A549 (cell line): ENCODE measurements around the gene FGF7. TPM values are rescaled to one million over a fixed set of nuclear protein-coding genes. Genes with fewer than 3 reads are reported as not detected.

ENCODE experiments used
- ATAC-seq, 2 experiments: fragments of 200-7000 bp in 1 of 2; fragments of >200 bp in 1 of 2; cut with Nextera tagmentation in 1 of 2; cut with Tn5 transposase in 1 of 2; 3 replicates each; pipeline versions ENCODE4 v1.8.0 to v1.9.1; 2018 to 2020; ENCODE audit warnings: mild to moderate bottlenecking in 1 of 2, moderate library complexity in 1 of 2
- CTCF ChIA-PET: fragments of 300-600 bp; sonication (Branson Sonifier 250); formaldehyde crosslinking; extraction: SDS; loops from one replicate; lab custom pipeline; 2021; ENCODE audit warnings: antibody characterized with exemption, inconsistent platforms; lab: Yijun Ruan, JAX
- POLR2A ChIA-PET: fragments of 350-600 bp; formaldehyde crosslinking; extraction: SDS; loops from one replicate; lab custom pipeline; 2021; ENCODE audit warnings: antibody characterized with exemption, inconsistent platforms; lab: Yijun Ruan, JAX
- DNase-seq, 2 experiments: peaks; one replicate each; pipeline versions ENCODE4 v3.0.0 to v3.0.0-alpha.2; 2011 to 2016; ENCODE audit warnings: low read depth in 1 of 2, low spot score in 1 of 2
- FAIRE-seq: peaks from 2 replicates; lab custom pipeline; 2011; peaks lifted over from hg19 to GRCh38; lab: Jason Lieb, UNC
- H3K27ac ChIP-seq, 2 experiments: fragments of >200 bp; sonication (Bioruptor Twin); formaldehyde crosslinking; 3 replicates each; pipeline ENCODE4 v1.5.1; 2016 to 2017
- H3K4me1 ChIP-seq: fragments of >200 bp; sonication (Bioruptor Twin); formaldehyde crosslinking; 3 replicates; pipeline ENCODE4 v1.6.1; 2016
- H3K4me2 ChIP-seq: fragments of >200 bp; sonication (Bioruptor Twin); formaldehyde crosslinking; 3 replicates; pipeline ENCODE4 v1.6.1; 2016
- H3K4me3 ChIP-seq: fragments of >200 bp; sonication (Bioruptor Twin); formaldehyde crosslinking; 3 replicates; pipeline ENCODE4 v1.5.1; 2016
- H3K9me3 ChIP-seq: fragments of >200 bp; sonication (Bioruptor Twin); formaldehyde crosslinking; 3 replicates; pipeline ENCODE4 v1.6.1; 2016
- ATOH8 ChIP-seq: fragments of 250-450 bp; sonication (Bioruptor Pico); IDR thresholded peaks from 2 replicates; pipeline ENCODE4 v1.5.0; 2020; ENCODE audit warnings: low read depth, mild to moderate bottlenecking, moderate library complexity
- BCL3 ChIP-seq: fragments of >200 bp; sonication (Bioruptor Twin); formaldehyde crosslinking; IDR thresholded peaks from 3 replicates; pipeline ENCODE4 v1.6.1; 2016
- BHLHE40 ChIP-seq: IDR thresholded peaks from 2 replicates; pipeline ENCODE4 v1.6.1; 2012; ENCODE audit warnings: low read depth, low read length, inconsistent platforms
- CEBPB ChIP-seq, 2 experiments: fragments of >200 bp in 1 of 2; sonication (Bioruptor Twin) in 1 of 2; formaldehyde crosslinking in 1 of 2; IDR thresholded peaks; 2 replicates each; pipeline ENCODE4 v1.6.1; 2012 to 2016
- CHD4 ChIP-seq: fragments of 200-600 bp; sonication (generic); IDR thresholded peaks from 2 replicates; pipeline ENCODE4 v1.6.1; 2016; ENCODE audit warnings: antibody characterized with exemption, mild to moderate bottlenecking, borderline replicate concordance
- EHF ChIP-seq: fragments of 250-450 bp; sonication (Bioruptor Pico); IDR thresholded peaks from 2 replicates; pipeline ENCODE4 v1.5.0; 2020; ENCODE audit warnings: mild to moderate bottlenecking
- EHMT2 ChIP-seq: fragments of 200-600 bp; sonication (generic); IDR thresholded peaks from 2 replicates; pipeline ENCODE4 v1.6.1; 2016; ENCODE audit warnings: antibody characterized with exemption, low read depth, mild to moderate bottlenecking, moderate library complexity
- ESRRA ChIP-seq: fragments of 150-350 bp; IDR thresholded peaks from 2 replicates; pipeline ENCODE4 v1.6.1; 2014; ENCODE audit warnings: mild to moderate bottlenecking, low read length, borderline replicate concordance
- FOSB ChIP-seq: fragments of 250-450 bp; sonication (Bioruptor Pico); IDR thresholded peaks from 2 replicates; pipeline ENCODE4 v1.5.0; 2020; ENCODE audit warnings: mild to moderate bottlenecking, moderate library complexity
- FOXS1 ChIP-seq: fragments of 250-450 bp; sonication (Bioruptor Pico); IDR thresholded peaks from 2 replicates; pipeline ENCODE4 v1.5.0; 2020; ENCODE audit warnings: mild to moderate bottlenecking, moderate library complexity
- GATA3 ChIP-seq: IDR thresholded peaks from 2 replicates; pipeline ENCODE4 v1.6.1; 2012; ENCODE audit warnings: borderline replicate concordance
- HDAC2 ChIP-seq: fragments of 200-600 bp; sonication (generic); IDR thresholded peaks from 2 replicates; pipeline ENCODE4 v1.6.1; 2016
- HES2 ChIP-seq: fragments of >200 bp; sonication (Bioruptor Twin); formaldehyde crosslinking; IDR thresholded peaks from 2 replicates; pipeline ENCODE4 v1.6.1; 2016
- HEYL ChIP-seq: fragments of 250-450 bp; sonication (Bioruptor Pico); IDR thresholded peaks from 2 replicates; pipeline ENCODE4 v1.8.0; 2021; ENCODE audit warnings: mild to moderate bottlenecking, moderate library complexity
- HMGXB4 ChIP-seq: fragments of 250-450 bp; sonication (Bioruptor Pico); IDR thresholded peaks from 2 replicates; pipeline ENCODE4 v1.5.0; 2021; ENCODE audit warnings: mild to moderate bottlenecking, moderate library complexity, borderline replicate concordance
- HOXA7 ChIP-seq: fragments of 250-450 bp; sonication (Bioruptor Pico); IDR thresholded peaks from 2 replicates; pipeline ENCODE4 v1.5.0; 2020; ENCODE audit warnings: mild to moderate bottlenecking, moderate library complexity
- JUN ChIP-seq, 2 experiments: fragments of >200 bp; sonication (Bioruptor Twin); formaldehyde crosslinking; IDR thresholded peaks; 2 replicates in 1 of 2; 3 replicates in 1 of 2; pipeline ENCODE4 v1.6.1; 2016 to 2017
- KDM5A ChIP-seq: fragments of 200-600 bp; sonication (generic); IDR thresholded peaks from 2 replicates; pipeline ENCODE4 v1.6.1; 2016; ENCODE audit warnings: antibody characterized with exemption, mild to moderate bottlenecking
- MAFK ChIP-seq: fragments of 450-650 bp; IDR thresholded peaks from 2 replicates; pipeline ENCODE4 v1.6.1; 2014; ENCODE audit not compliant: partially characterized antibody
- NPAS2 ChIP-seq: fragments of 250-450 bp; sonication (Bioruptor Pico); IDR thresholded peaks from 2 replicates; pipeline ENCODE4 v1.8.0; 2022; ENCODE audit warnings: mild to moderate bottlenecking, moderate library complexity, borderline replicate concordance
- NR3C1 ChIP-seq: fragments of >200 bp; sonication (Bioruptor Twin); formaldehyde crosslinking; IDR thresholded peaks from 3 replicates; pipeline ENCODE4 v1.6.1; 2017
- PBX3 ChIP-seq: IDR thresholded peaks from 2 replicates; pipeline ENCODE4 v1.6.1; 2012
- POLR2AphosphoS2 ChIP-seq: conservative IDR thresholded peaks from 2 replicates; pipeline ENCODE4 v1.6.1; 2012; ENCODE audit warnings: low read length, improper control_type of control experiment, inconsistent platforms
- RAD21 ChIP-seq, 2 experiments: fragments of >200 bp in 1 of 2; sonication (Bioruptor Twin) in 1 of 2; formaldehyde crosslinking in 1 of 2; IDR thresholded peaks in 1 of 2; conservative IDR thresholded peaks in 1 of 2; 2 replicates in 1 of 2; 3 replicates in 1 of 2; pipeline ENCODE4 v1.6.1; 2012 to 2018; ENCODE audit warnings: inconsistent platforms in 1 of 2
- RARB ChIP-seq: fragments of 250-450 bp; sonication (Bioruptor Pico); IDR thresholded peaks from 2 replicates; pipeline ENCODE4 v1.8.0; 2021; ENCODE audit warnings: mild to moderate bottlenecking, moderate library complexity
- REST ChIP-seq: fragments of 200-600 bp; sonication (generic); IDR thresholded peaks from 2 replicates; pipeline ENCODE4 v1.6.1; 2016; ENCODE audit warnings: antibody characterized with exemption, mild to moderate bottlenecking, moderate library complexity
- TFCP2L1 ChIP-seq: fragments of 250-450 bp; sonication (Bioruptor Pico); IDR thresholded peaks from 2 replicates; pipeline ENCODE4 v1.5.0; 2021; ENCODE audit warnings: mild to moderate bottlenecking
- USF2 ChIP-seq: fragments of 450-650 bp; IDR thresholded peaks from 2 replicates; pipeline ENCODE4 v1.6.1; 2014; ENCODE audit warnings: antibody characterized with exemption
- ZC3H11A ChIP-seq: fragments of 450-650 bp; IDR thresholded peaks from 2 replicates; pipeline ENCODE4 v1.6.1; 2014; ENCODE audit warnings: antibody characterized with exemption, mild to moderate bottlenecking
- WGBS: methylation state at CpG from one replicate; pipeline ENCODE4 v1.1.6; 2017; ENCODE audit errors: missing lambda C conversion rate; 5-methylcytosine and 5-hydroxymethylcytosine counted together
- polyA plus RNA-seq, 4 experiments: library from polyadenylated mRNA; depleted of rRNA in 3 of 4; stranded (reverse); fragments of >200 nt; fragmentation: RNase III in 1 of 4; extraction: RNeasy Plus Mini Kit Qiagen cat#74134 plus additional on column Dnase treatment in 1 of 4; gene quantifications; 2 replicates in 3 of 4; 3 replicates in 1 of 4; pipeline ENCODE4 v1.2.3, GENCODE V29; 2011 to 2017

FGF7 gene
- polyA plus RNA-seq, 2 of the 4 experiments (the other 2 are of a cell fraction), result not detected

- no peak overlapping the region for H3K4me3 ChIP-seq
- WGBS, result 21% methylated on average over 1 of the region's 1 CpG
- CTCF ChIA-PET, result no interaction called here
- DNase-seq (no peak), FAIRE-seq (no peak), ATAC-seq (no peak)
- no peak overlapping the region for H3K27ac ChIP-seq
- no peak overlapping the region for H3K4me2 ChIP-seq
- TF ChIP-seq CHD4 (no peak), ZC3H11A (no peak), ESRRA (no peak), ATOH8 (CRISPR knock-in tag) (no peak), HOXA7 (no peak), BCL3 (no peak), TFCP2L1 (CRISPR knock-in tag) (no peak), RARB (CRISPR knock-in tag) (no peak), JUN (IDR thresholded peaks at IDR 0.05) (no peak), GATA3 (no peak), BHLHE40 (no peak), FOXS1 (no peak), KDM5A (no peak), CEBPB (IDR thresholded peaks at IDR 0.05) (no peak), NR3C1 (no peak), HEYL (CRISPR knock-in tag) (no peak), PBX3 (no peak), USF2 (no peak), RAD21 (conservative IDR thresholded peaks at IDR 0.05 in 1 of 2, IDR thresholded peaks at IDR 0.05 in 1 of 2) (no peak)
- no peaks in the 10 kb centered on the region for H3K9me3 ChIP-seq
- POLR2A ChIA-PET, result no interaction called here
- no peaks in the 10 kb centered on the region for H3K4me1 ChIP-seq
Observed at GRCh38 chr15:49501586-49501985, 78.5 kb downstream of the FGF7 start.

- DNase-seq, result no peak
- no peak for TF ChIP-seq GATA3
- TF ChIP-seq CHD4, result no peak
- TF ChIP-seq EHMT2, result no peak
- TF ChIP-seq USF2, result no peak
- no peak for TF ChIP-seq NPAS2 (CRISPR knock-in tag)
- no peak for TF ChIP-seq POLR2AphosphoS2
- TF ChIP-seq RAD21 (conservative IDR thresholded peaks at IDR 0.05 in 1 of 2, IDR thresholded peaks at IDR 0.05 in 1 of 2), result no peak
- TF ChIP-seq REST, result no peak
- no peak for TF ChIP-seq HES2
- TF ChIP-seq FOSB (CRISPR knock-in tag), result no peak
- TF ChIP-seq HDAC2, result no peak
- TF ChIP-seq HOXA7, result no peak
- TF ChIP-seq MAFK, result no peak
- TF ChIP-seq HMGXB4 (CRISPR knock-in tag), result no peak
- TF ChIP-seq EHF (CRISPR knock-in tag), result no peak
Observed at GRCh38 chr15:49506341-49506740, 83.3 kb downstream of the FGF7 start.

More at GRCh38 chr15:49506341-49506740, 83.3 kb downstream of the FGF7 start:
- no peaks in the 10 kb centered on the region for H3K9me3 ChIP-seq
- H3K4me2 ChIP-seq, result no peak overlapping the region
- ChIA-PET POLR2A (no interaction called here), CTCF (no interaction called here)
- no peak overlapping the region for H3K4me3 ChIP-seq
- no peak overlapping the region for H3K27ac ChIP-seq
- WGBS, result 3% methylated on average over 1 of the region's 1 CpG
- FAIRE-seq, result no peak
- H3K4me1 ChIP-seq, result no peaks in the 10 kb centered on the region
- no peak for ATAC-seq
